Purkinje cell (primary cell): ENCODE results near the gene P3H3. TPM values are rescaled to one million over a fixed set of nuclear protein-coding genes. Genes with fewer than 3 reads are reported as not detected.

Source experiments
- polyA plus RNA-seq: library from polyadenylated mRNA; unstranded; fragments of >200 nt; fragmentation: Nextera tagmentation; gene quantifications from 2 replicates; pipeline ENCODE4 v1.2.1, GENCODE V29; 2014

Gene P3H3, protein sequence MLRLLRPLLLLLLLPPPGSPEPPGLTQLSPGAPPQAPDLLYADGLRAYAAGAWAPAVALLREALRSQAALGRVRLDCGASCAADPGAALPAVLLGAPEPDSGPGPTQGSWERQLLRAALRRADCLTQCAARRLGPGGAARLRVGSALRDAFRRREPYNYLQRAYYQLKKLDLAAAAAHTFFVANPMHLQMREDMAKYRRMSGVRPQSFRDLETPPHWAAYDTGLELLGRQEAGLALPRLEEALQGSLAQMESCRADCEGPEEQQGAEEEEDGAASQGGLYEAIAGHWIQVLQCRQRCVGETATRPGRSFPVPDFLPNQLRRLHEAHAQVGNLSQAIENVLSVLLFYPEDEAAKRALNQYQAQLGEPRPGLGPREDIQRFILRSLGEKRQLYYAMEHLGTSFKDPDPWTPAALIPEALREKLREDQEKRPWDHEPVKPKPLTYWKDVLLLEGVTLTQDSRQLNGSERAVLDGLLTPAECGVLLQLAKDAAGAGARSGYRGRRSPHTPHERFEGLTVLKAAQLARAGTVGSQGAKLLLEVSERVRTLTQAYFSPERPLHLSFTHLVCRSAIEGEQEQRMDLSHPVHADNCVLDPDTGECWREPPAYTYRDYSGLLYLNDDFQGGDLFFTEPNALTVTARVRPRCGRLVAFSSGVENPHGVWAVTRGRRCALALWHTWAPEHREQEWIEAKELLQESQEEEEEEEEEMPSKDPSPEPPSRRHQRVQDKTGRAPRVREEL
- polyA plus RNA-seq: 0.34 and 1.6 TPM in 2 replicates

DNA sequence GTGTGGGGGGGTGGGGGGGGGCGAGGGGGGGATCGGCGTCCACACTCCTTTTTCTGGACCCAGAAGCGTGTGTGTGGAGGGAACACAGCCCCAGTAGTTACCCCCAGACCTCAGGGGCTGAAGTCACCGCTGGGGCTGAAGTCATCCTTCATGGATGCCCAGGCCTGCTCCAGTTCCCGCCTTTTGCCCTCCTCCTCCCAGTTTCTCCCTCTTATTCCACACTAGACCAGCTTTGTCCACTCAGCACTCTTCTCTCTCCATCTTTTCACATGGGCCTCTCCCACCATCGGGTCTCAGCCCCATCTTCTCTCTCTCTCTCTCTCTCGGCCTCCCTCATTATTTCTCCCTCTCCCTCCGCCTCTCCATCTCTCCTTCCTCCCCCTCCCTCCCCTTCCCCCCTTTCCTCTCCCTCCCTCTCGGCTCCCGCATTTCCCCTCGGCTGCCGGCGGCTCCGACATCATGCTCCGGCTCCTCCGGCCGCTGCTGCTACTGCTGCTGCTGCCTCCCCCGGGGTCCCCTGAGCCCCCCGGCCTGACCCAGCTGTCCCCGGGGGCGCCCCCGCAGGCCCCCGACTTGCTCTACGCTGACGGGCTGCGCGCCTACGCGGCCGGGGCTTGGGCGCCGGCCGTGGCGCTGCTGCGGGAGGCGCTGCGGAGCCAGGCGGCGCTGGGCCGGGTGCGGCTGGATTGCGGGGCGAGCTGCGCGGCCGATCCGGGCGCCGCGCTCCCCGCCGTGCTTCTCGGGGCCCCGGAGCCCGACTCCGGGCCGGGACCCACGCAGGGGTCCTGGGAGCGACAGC is at the start of gene P3H3:
TSS of gene P3H3 (plus strand) at position 426 of the 799 bp plus-strand sequence. CDS start at position 460, 34 bp downstream.

DNA sequence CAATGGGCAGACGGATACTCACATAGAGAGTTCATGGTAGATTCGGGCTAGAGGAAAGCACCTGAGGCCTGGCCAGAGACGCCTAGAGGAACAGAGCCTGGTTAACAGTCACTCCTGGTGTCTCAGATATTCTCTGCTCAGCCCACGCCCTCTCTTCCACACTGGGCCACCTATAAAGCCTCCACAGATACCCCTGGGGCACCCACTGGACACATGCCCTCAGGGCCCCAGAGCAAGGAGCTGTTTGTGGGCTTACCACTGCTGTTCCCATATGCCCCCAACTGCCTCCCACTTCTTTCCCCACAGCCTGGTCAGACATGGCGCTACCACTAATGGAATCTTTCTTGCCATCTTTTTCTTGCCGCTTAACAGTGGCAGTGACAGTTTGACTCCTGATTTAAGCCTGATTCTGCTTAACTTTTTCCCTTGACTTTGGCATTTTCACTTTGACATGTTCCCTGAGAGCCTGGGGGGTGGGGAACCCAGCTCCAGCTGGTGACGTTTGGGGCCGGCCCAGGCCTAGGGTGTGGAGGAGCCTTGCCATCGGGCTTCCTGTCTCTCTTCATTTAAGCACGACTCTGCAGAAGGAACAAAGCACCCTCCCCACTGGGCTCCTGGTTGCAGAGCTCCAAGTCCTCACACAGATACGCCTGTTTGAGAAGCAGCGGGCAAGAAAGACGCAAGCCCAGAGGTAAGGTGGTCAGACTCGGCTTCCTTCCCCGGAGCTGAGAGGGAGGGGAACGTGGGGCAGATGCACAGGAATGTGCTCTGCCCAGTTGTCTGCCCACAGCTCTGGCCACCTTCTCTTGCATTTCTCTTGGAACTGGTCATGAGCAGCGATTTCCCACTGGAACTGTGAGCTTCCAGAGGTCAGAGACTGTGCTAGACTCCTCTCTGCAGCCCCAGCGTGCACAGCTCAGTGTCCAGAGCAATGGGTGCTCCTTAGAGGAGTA is 39.0 kb upstream of the P3H3 start, which contains the start of gene CD4:
TSS of gene CD4 (plus strand) at position 557 of the 953 bp plus-strand sequence. CDS start 10,611 bp downstream, outside the sequence.

DNA sequence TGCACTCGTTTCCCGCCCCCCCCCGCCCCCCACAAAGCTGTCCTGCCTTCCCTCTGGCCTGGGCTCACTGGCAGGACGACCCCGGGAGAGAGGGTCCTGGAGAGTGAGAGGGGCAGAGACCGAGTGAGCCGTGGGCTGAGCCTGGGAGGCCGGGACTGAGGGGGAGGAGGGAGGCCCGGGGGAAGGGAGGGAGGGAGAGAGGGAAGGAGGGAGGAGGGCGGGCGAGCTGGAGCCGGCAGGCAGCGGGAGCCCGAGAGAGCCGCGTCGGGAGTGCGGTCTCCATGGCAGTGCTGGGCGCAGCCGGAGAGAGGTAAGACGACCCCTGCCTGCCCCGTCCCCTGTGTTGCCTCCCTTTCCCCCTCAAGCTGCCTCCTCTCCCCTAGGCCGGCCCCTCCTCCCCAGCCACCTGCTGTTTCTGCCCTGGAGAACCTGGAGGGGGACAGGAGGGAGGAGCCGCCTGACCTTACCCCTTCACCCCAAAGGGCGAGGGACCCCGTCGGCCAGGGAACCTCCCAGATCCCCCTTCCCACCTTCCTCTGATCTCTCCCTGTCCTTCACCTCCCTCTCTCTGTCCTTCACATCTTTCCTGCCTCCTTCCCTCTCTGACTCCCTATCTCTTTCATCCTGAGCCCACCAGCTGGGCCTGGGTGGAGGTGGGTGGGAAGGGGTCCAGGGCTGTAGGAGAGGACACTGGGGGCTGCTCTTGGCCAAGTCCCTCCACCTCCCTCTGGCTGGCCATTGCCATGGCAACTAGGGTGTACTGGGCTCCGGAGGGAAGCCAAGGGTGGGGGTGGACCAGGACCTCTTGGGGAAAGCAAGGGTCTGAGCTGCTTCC is 6.4 kb upstream of the P3H3 start, which contains the start of gene GPR162:
TSS of gene GPR162 (plus strand) at position 231 of the 835 bp plus-strand sequence. CDS start 2,078 bp downstream, outside the sequence.

DNA sequence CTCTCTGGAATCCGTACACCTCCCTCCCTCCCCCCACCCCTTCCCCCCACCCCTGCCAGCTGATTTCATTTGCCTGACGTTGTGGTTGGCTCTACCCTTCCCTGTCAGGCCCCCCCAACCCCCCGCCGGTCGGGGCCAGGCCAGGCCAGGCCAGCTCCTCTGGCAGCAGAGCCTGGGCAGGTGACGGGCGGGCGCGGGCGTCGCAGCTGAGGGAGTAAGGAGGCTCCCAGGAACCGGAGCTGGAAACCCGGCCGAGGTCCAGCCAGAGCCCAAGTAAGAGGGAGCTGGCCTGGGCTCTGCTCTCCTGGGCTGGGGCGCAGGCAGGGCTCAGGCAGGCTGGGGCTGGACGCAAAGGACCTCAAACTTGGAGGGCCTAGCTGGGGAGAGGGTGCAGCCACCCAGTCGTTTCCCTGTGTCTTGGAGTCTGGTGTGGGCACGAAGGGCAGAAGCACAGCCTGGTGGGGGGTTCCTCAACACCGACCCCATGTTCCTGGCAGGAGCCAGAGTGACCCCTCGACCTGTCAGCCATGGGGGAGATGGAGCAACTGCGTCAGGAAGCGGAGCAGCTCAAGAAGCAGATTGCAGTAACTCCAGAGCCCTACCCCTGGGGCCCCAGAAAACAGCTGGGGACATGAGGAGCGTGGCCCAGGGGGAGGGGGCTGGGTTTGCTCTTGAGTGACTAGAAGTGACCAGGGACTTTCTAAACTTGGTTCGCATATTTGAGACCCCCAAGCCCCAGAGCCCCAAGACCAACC is 12.7 kb downstream of the P3H3 start, which contains the start of gene GNB3:
TSS of gene GNB3 (plus strand) at position 165 of the 755 bp plus-strand sequence. CDS start at position 528, 363 bp downstream.

DNA sequence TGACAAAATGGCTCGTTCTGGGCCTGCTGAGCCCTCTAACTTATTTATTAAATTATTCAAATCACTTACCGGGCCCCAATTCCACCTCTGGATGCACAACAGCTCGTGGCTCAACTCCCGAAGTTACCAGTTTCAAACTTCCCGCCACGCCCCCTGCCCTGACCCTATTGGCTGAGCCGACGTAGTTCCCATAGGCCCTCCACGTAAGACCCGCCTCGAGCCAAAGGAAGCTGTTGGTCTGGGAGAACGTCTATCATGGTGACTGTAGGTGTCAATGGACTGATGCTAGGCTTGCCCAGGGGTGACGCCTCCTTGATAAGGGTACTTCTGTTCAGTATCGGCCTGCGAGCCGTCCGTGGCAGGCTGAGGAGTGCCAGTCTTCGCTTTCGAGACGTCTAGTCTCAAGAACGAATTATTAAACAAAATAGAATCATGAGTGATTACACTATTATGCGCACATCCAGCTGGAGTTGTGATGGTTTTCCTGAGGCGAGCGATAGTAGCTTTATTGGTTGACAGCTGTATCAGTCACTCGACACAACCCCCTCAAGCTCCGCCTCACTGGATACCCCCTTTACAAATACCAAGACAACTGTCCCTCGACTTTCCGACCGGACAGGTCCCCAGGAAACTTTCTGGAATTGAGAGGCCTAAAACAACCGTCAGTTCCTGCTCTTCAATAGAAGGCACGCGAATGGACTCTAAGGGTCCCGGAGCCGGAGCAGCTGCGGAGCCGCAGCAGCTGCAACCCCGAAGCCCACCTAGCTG is 23.1 kb downstream of the P3H3 start, which contains the start of gene CDCA3:
TSS of gene CDCA3 (minus strand) at position 134 of the 768 bp plus-strand sequence. CDS start 334 bp downstream, outside the sequence.

DNA sequence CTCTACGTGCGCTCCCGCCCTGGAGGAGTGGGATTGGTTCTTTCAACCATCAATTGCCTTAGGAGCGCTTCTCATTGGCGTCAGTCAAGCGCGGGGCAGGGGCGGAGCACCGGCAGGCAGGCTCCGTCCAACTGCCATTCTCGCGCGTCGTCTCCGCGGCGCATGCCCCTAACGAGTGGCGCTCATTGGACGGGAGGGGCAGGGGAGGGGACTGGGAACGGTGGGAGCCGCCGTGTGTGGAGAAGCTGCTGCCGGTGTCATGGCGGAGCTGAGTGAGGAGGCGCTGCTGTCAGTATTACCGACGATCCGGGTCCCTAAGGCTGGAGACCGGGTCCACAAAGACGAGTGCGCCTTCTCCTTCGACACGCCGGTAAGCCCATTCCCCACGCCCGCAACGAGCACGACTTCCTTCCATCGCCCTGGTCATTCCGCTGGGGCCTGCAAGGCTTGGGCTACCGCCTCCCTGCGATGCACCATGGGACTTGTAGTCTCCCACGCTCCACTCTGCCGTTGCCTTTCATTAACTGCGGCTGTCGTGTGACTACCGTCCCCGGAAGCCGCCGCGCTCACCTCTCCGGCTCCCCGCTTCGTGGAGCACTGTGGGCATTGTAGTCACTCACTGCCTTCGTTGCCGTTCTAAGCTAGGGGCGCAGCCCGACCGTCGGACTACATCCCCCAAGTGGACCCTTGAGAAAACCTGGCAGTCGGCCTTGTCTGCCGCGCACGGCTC is 23.9 kb downstream of the P3H3 start, which contains the start of gene USP5:
TSS of gene USP5 (plus strand) at position 230 of the 730 bp plus-strand sequence. CDS start at position 260, 30 bp downstream.

DNA sequence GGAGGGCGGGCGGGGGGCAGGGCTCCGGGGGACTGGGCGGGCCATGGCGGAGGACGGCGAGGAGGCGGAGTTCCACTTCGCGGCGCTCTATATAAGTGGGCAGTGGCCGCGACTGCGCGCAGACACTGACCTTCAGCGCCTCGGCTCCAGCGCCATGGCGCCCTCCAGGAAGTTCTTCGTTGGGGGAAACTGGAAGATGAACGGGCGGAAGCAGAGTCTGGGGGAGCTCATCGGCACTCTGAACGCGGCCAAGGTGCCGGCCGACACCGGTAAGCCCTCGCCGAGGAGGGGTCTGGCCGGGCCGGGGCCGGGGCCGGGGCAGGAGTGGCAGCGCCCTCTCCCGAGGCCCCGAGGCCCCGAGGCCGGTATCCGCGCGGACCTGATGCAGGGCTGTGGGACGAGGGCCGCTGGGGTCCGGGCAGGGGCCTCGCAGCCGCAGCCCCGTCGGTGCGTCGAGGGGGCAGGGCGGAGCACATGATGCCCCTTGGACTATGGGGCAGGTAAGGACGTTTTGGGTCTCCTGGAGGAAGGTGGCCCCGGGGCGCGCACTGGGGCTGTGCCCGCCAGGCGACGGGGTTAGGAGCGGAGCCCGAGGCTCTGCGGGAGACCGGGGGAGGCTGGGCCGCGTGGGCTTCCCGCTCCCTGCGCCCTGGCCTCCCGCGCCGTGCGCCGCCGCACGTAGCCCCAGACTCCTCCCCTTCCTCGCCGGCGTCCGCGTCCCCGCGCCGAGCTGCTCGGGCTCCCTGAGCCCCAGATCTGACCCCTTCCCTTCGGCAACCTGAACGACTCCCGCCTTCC is 39.4 kb downstream of the P3H3 start, which contains the start of gene TPI1:
TSS of gene TPI1 (plus strand) at position 119 of the 798 bp plus-strand sequence. CDS start at position 155, 36 bp downstream.

DNA sequence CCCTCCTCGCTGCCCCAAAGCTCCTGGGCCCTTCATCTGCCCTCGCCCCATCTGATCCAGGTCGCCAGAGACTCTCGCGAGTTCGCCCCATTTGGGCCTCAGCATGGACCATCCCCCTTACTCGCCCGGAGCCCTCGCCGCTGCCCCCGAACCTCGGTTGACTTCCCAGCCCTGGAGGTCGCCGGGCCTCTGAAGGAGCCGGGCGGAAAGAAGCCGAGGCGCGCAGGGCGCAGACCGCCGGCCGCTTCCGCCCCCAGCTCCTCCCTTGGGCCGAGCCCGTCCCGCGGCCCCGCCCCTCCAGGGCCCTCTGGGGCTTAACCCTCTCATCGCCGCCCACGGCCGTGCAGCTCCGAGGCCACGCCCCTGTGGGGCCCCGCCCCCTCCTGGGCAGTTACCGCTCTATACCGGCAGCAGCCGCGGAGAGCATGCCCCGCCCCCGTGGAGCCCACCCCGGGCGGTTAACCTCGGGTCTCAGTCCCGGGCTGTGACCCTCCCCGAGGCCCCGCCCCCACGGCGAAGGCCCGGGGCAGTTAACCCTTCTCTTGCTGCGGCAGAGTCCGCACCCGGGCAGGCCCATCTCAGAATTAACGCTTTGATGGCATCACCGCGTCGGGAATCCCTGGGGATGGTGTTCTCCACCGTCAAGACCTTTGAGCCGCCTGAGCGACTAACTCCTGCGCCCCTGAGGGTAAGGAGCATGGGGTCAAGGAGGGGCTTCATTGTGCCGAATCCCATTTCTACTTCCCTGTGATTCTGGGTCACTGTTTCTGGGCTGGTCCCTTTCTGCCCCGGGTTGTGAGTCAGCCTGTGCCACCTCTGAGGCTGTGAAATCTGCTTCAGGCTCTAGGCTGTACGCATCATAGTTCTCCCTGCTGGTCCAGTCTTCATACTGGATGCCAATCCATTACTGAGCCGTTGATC is 45.1 kb downstream of the P3H3 start, which contains the start of gene SPSB2:
TSS of gene SPSB2 (minus strand) at position 210 of the 921 bp plus-strand sequence. CDS start 402 bp downstream, outside the sequence.

Other genes with a start within 250 kb of the P3H3 start
- gene CHD4, start 221.0 kb upstream of the P3H3 start, polyA plus RNA-seq: 44.9 and 46.5 TPM in 2 replicates
- not detected in 2 replicates for gene LPAR5, start 192.4 kb upstream of the P3H3 start, polyA plus RNA-seq
- not detected in 2 replicates for gene ACRBP, start 181.0 kb upstream of the P3H3 start, polyA plus RNA-seq
- 22.4 and 27.0 TPM in 2 replicates for gene ING4, start 165.3 kb upstream of the P3H3 start, polyA plus RNA-seq
- gene ZNF384, start 139.0 kb upstream of the P3H3 start, polyA plus RNA-seq: 2.3 and 2.8 TPM in 2 replicates
- gene PIANP, start 127.6 kb upstream of the P3H3 start, polyA plus RNA-seq: 15.3 and 29.7 TPM in 2 replicates
- gene COPS7A, start 104.4 kb upstream of the P3H3 start, polyA plus RNA-seq: 52.4 and 53.2 TPM in 2 replicates
- 161 and 204 TPM in 2 replicates for gene MLF2, start 75.3 kb upstream of the P3H3 start, polyA plus RNA-seq
- gene PTMS, start 62.0 kb upstream of the P3H3 start, polyA plus RNA-seq: 10.0 and 10.3 TPM in 2 replicates
- not detected in 2 replicates for gene LAG3, start 55.9 kb upstream of the P3H3 start, polyA plus RNA-seq
- 0.27 and 1.4 TPM in 2 replicates for gene CD4, start 38.9 kb upstream of the P3H3 start, polyA plus RNA-seq
- 3.8 and 14.6 TPM in 2 replicates for gene GPR162, start 6.6 kb upstream of the P3H3 start, polyA plus RNA-seq
- 0.29 and 1.1 TPM in 2 replicates for gene GNB3, start 12.5 kb downstream of the P3H3 start, polyA plus RNA-seq
- gene CDCA3, start 22.9 kb downstream of the P3H3 start, polyA plus RNA-seq: 0.21 and 0.51 TPM in 2 replicates
- gene USP5, start 23.7 kb downstream of the P3H3 start, polyA plus RNA-seq: 10.5 and 14.9 TPM in 2 replicates
- gene TPI1, start 39.1 kb downstream of the P3H3 start, polyA plus RNA-seq: 1,435 and 2,077 TPM in 2 replicates
- gene SPSB2, start 44.9 kb downstream of the P3H3 start, polyA plus RNA-seq: 0.55 TPM in 1 of 2 replicates, not detected in the other
- 3.5 and 6.7 TPM in 2 replicates for gene LRRC23, start 76.4 kb downstream of the P3H3 start, polyA plus RNA-seq
- 224 and 335 TPM in 2 replicates for gene ENO2, start 86.2 kb downstream of the P3H3 start, polyA plus RNA-seq
- 1.6 and 2.4 TPM in 2 replicates for gene ATN1, start 99.6 kb downstream of the P3H3 start, polyA plus RNA-seq
- not detected in 2 replicates for gene RNU7-1, start 115.4 kb downstream of the P3H3 start, polyA plus RNA-seq
- 313 and 357 TPM in 2 replicates for gene C12orf57, start 115.6 kb downstream of the P3H3 start, polyA plus RNA-seq
- 0.39 TPM in 1 of 2 replicates, not detected in the other for gene PTPN6, start 122.9 kb downstream of the P3H3 start, polyA plus RNA-seq
- gene PHB2, start 142.3 kb downstream of the P3H3 start, polyA plus RNA-seq: 66.1 and 89.6 TPM in 2 replicates
- gene EMG1, start 142.5 kb downstream of the P3H3 start, polyA plus RNA-seq: 36.1 and 37.1 TPM in 2 replicates
- 4.4 and 5.9 TPM in 2 replicates for gene LPCAT3, start 190.1 kb downstream of the P3H3 start, polyA plus RNA-seq
- 9.1 and 16.7 TPM in 2 replicates for gene C1S, start 232.3 kb downstream of the P3H3 start, polyA plus RNA-seq